IMR-90 (cell line): ENCODE data around the gene ANXA8. TPM values are rescaled to one million over a fixed set of nuclear protein-coding genes. Genes with fewer than 3 reads are reported as not detected.

Source experiments
- ATAC-seq: fragments of 200-7000 bp; cut with Tn5 transposase; 2 replicates; pipeline ENCODE4 v1.9.1; 2020; ENCODE audit warnings: low read depth, mild to moderate bottlenecking, moderate library complexity
- BruUV-seq: library from RNA; stranded (reverse); fragments of 400-500 nt; replicated peaks from 2 replicates; lab custom pipeline; 2021; lab: Mats Ljungman, UMichigan
- CTCF ChIA-PET: fragments of 300-600 bp; formaldehyde crosslinking; extraction: SDS; loops from one replicate; lab custom pipeline; 2021; ENCODE audit warnings: antibody characterized with exemption; lab: Yijun Ruan, JAX
- POLR2A ChIA-PET: fragments of 300-600 bp; sonication (Branson Sonifier 250); formaldehyde crosslinking; loops from one replicate; lab custom pipeline; 2022; ENCODE audit warnings: antibody characterized with exemption; ENCODE audit not compliant: unreplicated experiment; lab: Charles Lee
- DNase-seq: peaks from one replicate; pipeline ENCODE4 v3.0.0; 2013
- H2AFZ ChIP-seq: replicated peaks from 2 replicates; pipeline ENCODE3; 2013; ENCODE audit warnings: low read length, mild to moderate bottlenecking; ENCODE audit not compliant: poor library complexity
- H2AK5ac ChIP-seq: 2 replicates; pipeline ENCODE4 v1.6.1; 2013; ENCODE audit warnings: low read depth, low read length, inconsistent platforms
- H2AK9ac ChIP-seq: replicated peaks from 2 replicates; pipeline ENCODE3; 2013; ENCODE audit warnings: mild to moderate bottlenecking, low read depth, low read length, moderate library complexity; ENCODE audit not compliant: poor library complexity
- H2BK120ac ChIP-seq: 2 replicates; pipeline ENCODE4 v1.6.1; 2013; ENCODE audit warnings: low read depth, low read length, inconsistent platforms
- H2BK15ac ChIP-seq: 3 replicates; pipeline ENCODE4 v1.6.1; 2013; ENCODE audit warnings: low read depth, low read length, inconsistent platforms
- H2BK20ac ChIP-seq: 2 replicates; pipeline ENCODE4 v1.6.1; 2013; ENCODE audit warnings: low read depth, mild to moderate bottlenecking, inconsistent platforms, low read length, moderate library complexity
- H2BK5ac ChIP-seq: 2 replicates; pipeline ENCODE4 v1.6.1; 2013; ENCODE audit warnings: mild to moderate bottlenecking, low read depth, low read length, inconsistent platforms; ENCODE audit not compliant: poor library complexity, severe bottlenecking
- H3K14ac ChIP-seq: replicated peaks from 2 replicates; pipeline ENCODE4 v1.6.1; 2013; ENCODE audit warnings: low read depth, low read length, inconsistent platforms
- H3K18ac ChIP-seq: 2 replicates; pipeline ENCODE4 v1.6.1; 2013; ENCODE audit warnings: low read depth, low read length, control low read depth
- H3K23ac ChIP-seq: 2 replicates; pipeline ENCODE4 v1.6.1; 2013; ENCODE audit warnings: low read depth, low read length, inconsistent platforms
- H3K27ac ChIP-seq: 2 replicates; pipeline ENCODE4 v1.5.1; 2013; ENCODE audit warnings: mild to moderate bottlenecking, control low read depth, low read length; ENCODE audit not compliant: insufficient read depth
- H3K27me3 ChIP-seq: 2 replicates; pipeline ENCODE4 v1.6.1; 2013; ENCODE audit warnings: low read length; ENCODE audit not compliant: control insufficient read depth, insufficient read depth
- H3K36me3 ChIP-seq: 2 replicates; pipeline ENCODE4 v1.6.1; 2013; ENCODE audit warnings: low read length, mixed read lengths; ENCODE audit not compliant: control insufficient read depth, insufficient read depth
- H3K4ac ChIP-seq: 2 replicates; pipeline ENCODE4 v1.6.1; 2013; ENCODE audit warnings: low read depth, low read length, inconsistent platforms
- H3K4me1 ChIP-seq: 2 replicates; pipeline ENCODE4 v1.6.1; 2013; ENCODE audit warnings: low read length, mixed read lengths; ENCODE audit not compliant: control insufficient read depth, insufficient read depth
- H3K4me2 ChIP-seq: 2 replicates; pipeline ENCODE4 v1.6.1; 2013; ENCODE audit warnings: low read depth, mild to moderate bottlenecking, control low read depth, low read length, moderate library complexity
- H3K4me3 ChIP-seq: 2 replicates; pipeline ENCODE4 v1.5.1; 2013; ENCODE audit warnings: low read depth, mild to moderate bottlenecking, control low read depth, low read length, moderate library complexity; ENCODE audit not compliant: insufficient read depth
- H3K56ac ChIP-seq: 2 replicates; pipeline ENCODE4 v1.6.1; 2013; ENCODE audit warnings: low read length, inconsistent platforms; ENCODE audit not compliant: insufficient read depth; ENCODE audit errors: extremely low read depth
- H3K79me1 ChIP-seq, 2 experiments: 2 replicates each; pipeline ENCODE4 v1.6.1; 2013; ENCODE audit warnings: low read length in 2 of 2, inconsistent platforms in 1 of 2, low read depth in 1 of 2
- H3K9ac ChIP-seq: 2 replicates; pipeline ENCODE4 v1.6.1; 2013; ENCODE audit warnings: low read depth, low read length, control low read depth
- H3K9me1 ChIP-seq: 2 replicates; pipeline ENCODE4 v1.6.1; 2013; ENCODE audit warnings: low read length, inconsistent platforms; ENCODE audit not compliant: insufficient read depth
- H3K9me3 ChIP-seq: 2 replicates; pipeline ENCODE4 v1.6.1; 2013; ENCODE audit warnings: low read length; ENCODE audit not compliant: control insufficient read depth, insufficient read depth
- H4K20me1 ChIP-seq: 2 replicates; pipeline ENCODE4 v1.6.1; 2013; ENCODE audit warnings: low read length, inconsistent platforms; ENCODE audit not compliant: insufficient read depth
- H4K5ac ChIP-seq: 2 replicates; pipeline ENCODE4 v1.6.1; 2013; ENCODE audit warnings: mild to moderate bottlenecking, low read depth, low read length, control low read depth
- H4K8ac ChIP-seq, 2 experiments: 2 replicates each; pipeline ENCODE4 v1.6.1; 2013; ENCODE audit warnings: low read depth in 2 of 2, low read length in 2 of 2, control low read depth in 1 of 2, inconsistent platforms in 1 of 2
- H4K91ac ChIP-seq: 2 replicates; pipeline ENCODE4 v1.6.1; 2013; ENCODE audit warnings: low read depth, low read length, inconsistent platforms; ENCODE audit not compliant: insufficient read depth
- BHLHE40 ChIP-seq: fragments of 150-350 bp; IDR thresholded peaks from 2 replicates; pipeline ENCODE4 v1.6.1; 2016; ENCODE audit warnings: mild to moderate bottlenecking, low read depth, low read length
- CEBPB ChIP-seq: IDR thresholded peaks from 2 replicates; pipeline ENCODE4 v1.6.1; 2012; ENCODE audit warnings: low read depth, low read length, improper control_type of control experiment
- FOS ChIP-seq: fragments of 150-350 bp; IDR thresholded peaks from 2 replicates; pipeline ENCODE4 v1.6.1; 2016; ENCODE audit warnings: low read depth, low read length
- MXI1 ChIP-seq: IDR thresholded peaks from 2 replicates; pipeline ENCODE4 v1.6.1; 2012; ENCODE audit warnings: low read depth, mild to moderate bottlenecking, low read length, moderate library complexity, borderline replicate concordance
- RCOR1 ChIP-seq: IDR thresholded peaks from 2 replicates; pipeline ENCODE4 v1.6.1; 2012; ENCODE audit warnings: mild to moderate bottlenecking, low read length, improper control_type of control experiment; ENCODE audit not compliant: insufficient replicate concordance
- RFX5 ChIP-seq: IDR thresholded peaks from 2 replicates; pipeline ENCODE4 v1.8.0; 2012; ENCODE audit warnings: low read depth, mild to moderate bottlenecking, low read length, moderate library complexity
- SMC3 ChIP-seq: fragments of 150-350 bp; IDR thresholded peaks from 2 replicates; pipeline ENCODE4 v1.6.1; 2016; ENCODE audit warnings: low read depth, mild to moderate bottlenecking, antibody characterized with exemption, low read length, moderate library complexity
- WGBS, 2 experiments: methylation state at CpG; one replicate each; pipeline versions ENCODE4 v1.1.5 to v1.1.7; 2013; ENCODE audit warnings: missing lambda C conversion rate in 2 of 2; ENCODE audit not compliant: insufficient read length in 1 of 2; ENCODE audit errors: extremely low coverage in 2 of 2; 5-methylcytosine and 5-hydroxymethylcytosine counted together
- dilution Hi-C: fragments of 300-500 bp; cut with HindIII; formaldehyde crosslinking; loops from one replicate; pipeline ENCODE4 v1.14.3; 2018; ENCODE audit warnings: low sequenced_read_pairs; ENCODE audit not compliant: unreplicated experiment
- in situ Hi-C: fragments of 300-500 bp; cut with MboI; formaldehyde crosslinking; loops from 3 replicates; pipeline ENCODE4 v1.14.3; 2019; ENCODE audit warnings: low sequenced_read_pairs, inconsistent platforms, mixed read lengths
- intact Hi-C: fragments of 100-400 bp; cut with micrococcal nuclease; formaldehyde crosslinking; loops from 2 replicates; pipeline ENCODE4 v1.10.0; 2022
- polyA plus RNA-seq, 3 experiments: library from polyadenylated mRNA; depleted of rRNA; stranded (reverse); fragments of >200 nt; gene quantifications; 2 replicates each; pipeline ENCODE4 v1.2.3, GENCODE V29; 2012; ENCODE audit warnings: low replicate concordance in 1 of 3
- total RNA-seq: library from RNA; depleted of rRNA; stranded (reverse); fragments of >200 nt; gene quantifications from 2 replicates; pipeline ENCODE4 v1.2.3, GENCODE V29; 2012
- TF ChIP-seq, protein P1 (sequence below): conservative IDR thresholded peaks from 2 replicates; pipeline ENCODE4 v1.5.1; 2012; ENCODE audit warnings: mild to moderate bottlenecking, low read depth, low read length, improper control_type of control experiment

The ANXA8 gene
- total and polyA plus RNA-seq, 2 of the 4 experiments (the other 2 are of a cell fraction) = 0.90 to 1.1 TPM

DNA sequence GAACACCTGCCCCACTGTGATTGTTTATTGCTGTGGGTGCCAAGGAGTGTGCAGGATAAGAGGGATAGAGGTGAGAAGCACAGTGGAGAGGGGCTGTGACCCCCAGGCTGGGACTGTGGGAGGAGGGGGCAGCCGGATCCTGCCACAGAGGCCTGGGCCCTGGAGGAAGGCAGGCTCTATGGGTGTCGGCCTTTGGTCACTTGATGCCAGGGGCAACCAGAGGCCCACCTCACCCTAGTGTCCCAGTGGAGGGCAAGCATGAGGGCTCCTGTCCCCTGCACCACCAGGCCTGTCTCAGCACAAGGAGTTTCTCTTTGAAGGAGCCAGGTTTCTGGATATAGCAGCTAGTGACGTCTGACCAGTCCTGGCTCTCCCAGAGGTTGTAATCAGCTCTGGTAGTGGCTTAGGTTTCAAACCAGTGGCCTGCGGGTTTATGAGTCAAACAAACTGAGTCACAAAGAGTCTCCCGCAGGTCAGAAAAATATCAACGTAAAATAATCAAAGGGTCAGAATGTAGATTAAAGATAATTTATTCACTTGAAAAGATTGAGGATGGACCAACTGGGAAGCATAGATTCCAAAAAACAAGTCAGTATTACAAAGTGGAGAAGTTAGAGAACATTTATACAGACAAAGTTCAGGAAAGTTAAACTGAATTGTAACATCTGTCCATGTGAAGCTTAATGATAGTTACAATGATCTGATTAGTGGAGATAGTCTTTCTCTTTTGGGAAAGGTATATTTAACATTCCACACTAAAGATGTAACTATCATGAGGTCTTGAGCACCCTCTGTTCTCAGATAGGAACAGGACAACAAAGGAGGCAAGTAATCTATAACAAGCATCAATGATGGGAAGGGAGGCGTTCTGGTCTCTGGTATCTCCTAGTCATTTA, 62.6 kb downstream of the ANXA8 start:
- Histone ChIP-seq H3K4me3 (no peak overlapping the region), H3K18ac (no peak overlapping the region), H3K14ac (no peak overlapping the region), H3K23ac (no peak overlapping the region), H3K79me1 (no peaks in the 10 kb centered on the region), H2AK9ac (peak overlapping the region; percentile 46), H4K20me1 (no peaks in the 10 kb centered on the region), H3K36me3 (no peaks in the 10 kb centered on the region), H2AK5ac (no peak overlapping the region), H2BK5ac (no peak overlapping the region), H3K9me3 (no peaks in the 10 kb centered on the region), H3K4me2 (no peak overlapping the region), H2BK120ac (no peak overlapping the region), H3K9ac (no peak overlapping the region), H4K5ac (no peak overlapping the region), H3K27ac (no peak overlapping the region), H2AFZ (peak overlapping the region; percentile 26), H3K27me3 (peaks cover 30% of the 10 kb centered on the region), H3K9me1 (no peaks in the 10 kb centered on the region), H4K91ac (no peak overlapping the region), H4K8ac (no peak overlapping the region), H3K56ac (no peak overlapping the region), H3K4ac (no peak overlapping the region), H3K4me1 (peaks cover 8% of the 10 kb centered on the region), H2BK15ac (no peak overlapping the region), H2BK20ac (no peak overlapping the region)
- POLR2A ChIA-PET = no interaction called here
- in situ Hi-C loops (loop anchor here (25.0 kb wide), 1 partner anchor 884 kb away; no protein-coding TSS in a partner anchor), intact Hi-C loops (no loop called here), dilution Hi-C loops (no loop called here)
- WGBS, 2 experiments = 33% methylated on average over 1 of the region's 7 CpGs; no CpG with 5 or more reads in 1 of the 2 experiments
- BruUV-seq = no TSS peak
- CTCF ChIA-PET = no interaction called here
- ATAC-seq = peak; percentile 95
- TF ChIP-seq RFX5 = peak; percentile 70; the same call in 1 of the 2 replicates
- TF ChIP-seq MXI1 = no peak
- TF ChIP-seq, protein P1, sequence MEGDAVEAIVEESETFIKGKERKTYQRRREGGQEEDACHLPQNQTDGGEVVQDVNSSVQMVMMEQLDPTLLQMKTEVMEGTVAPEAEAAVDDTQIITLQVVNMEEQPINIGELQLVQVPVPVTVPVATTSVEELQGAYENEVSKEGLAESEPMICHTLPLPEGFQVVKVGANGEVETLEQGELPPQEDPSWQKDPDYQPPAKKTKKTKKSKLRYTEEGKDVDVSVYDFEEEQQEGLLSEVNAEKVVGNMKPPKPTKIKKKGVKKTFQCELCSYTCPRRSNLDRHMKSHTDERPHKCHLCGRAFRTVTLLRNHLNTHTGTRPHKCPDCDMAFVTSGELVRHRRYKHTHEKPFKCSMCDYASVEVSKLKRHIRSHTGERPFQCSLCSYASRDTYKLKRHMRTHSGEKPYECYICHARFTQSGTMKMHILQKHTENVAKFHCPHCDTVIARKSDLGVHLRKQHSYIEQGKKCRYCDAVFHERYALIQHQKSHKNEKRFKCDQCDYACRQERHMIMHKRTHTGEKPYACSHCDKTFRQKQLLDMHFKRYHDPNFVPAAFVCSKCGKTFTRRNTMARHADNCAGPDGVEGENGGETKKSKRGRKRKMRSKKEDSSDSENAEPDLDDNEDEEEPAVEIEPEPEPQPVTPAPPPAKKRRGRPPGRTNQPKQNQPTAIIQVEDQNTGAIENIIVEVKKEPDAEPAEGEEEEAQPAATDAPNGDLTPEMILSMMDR = no peak
- no peak for TF ChIP-seq BHLHE40
- no peak for TF ChIP-seq CEBPB
- TF ChIP-seq SMC3 = no peak
- no peak for TF ChIP-seq RCOR1
- peak; percentile 84 for TF ChIP-seq FOS
- DNase-seq = peak; percentile 91
